HepG2 (cell line): ENCODE data around the gene HK2. TPM values are rescaled to one million over a fixed set of nuclear protein-coding genes. Genes with fewer than 3 reads are reported as not detected.

Experiments used
- ASH2L ChIP-seq: fragments of 300-600, 200-600 bp; sonication (generic); IDR thresholded peaks from 2 replicates; pipeline ENCODE4 v1.7.0; 2017; ENCODE audit warnings: low read depth, mild to moderate bottlenecking, moderate library complexity, mixed read lengths, low read length; ENCODE audit not compliant: insufficient read length
- BRD4 ChIP-seq: sonication (generic); formaldehyde crosslinking; IDR thresholded peaks from 2 replicates; pipeline ENCODE4 v1.4.0; 2020; ENCODE audit warnings: missing genetic modification reagents
- DNMT1 ChIP-seq: sonication (generic); formaldehyde crosslinking; IDR thresholded peaks from 2 replicates; pipeline ENCODE4 v1.5.1; 2020; ENCODE audit warnings: mild to moderate bottlenecking, missing genetic modification reagents
- ELF3 ChIP-seq: IDR thresholded peaks from 2 replicates; pipeline ENCODE4 v1.6.1; 2016; ENCODE audit warnings: missing genetic modification reagents, missing compliant biosample characterization
- EZH2 ChIP-seq: conservative IDR thresholded peaks from 2 replicates; pipeline ENCODE4 v1.6.1; 2012; ENCODE audit warnings: mild to moderate bottlenecking, low read depth, low read length, moderate library complexity
- ISL2 ChIP-seq: sonication (generic); formaldehyde crosslinking; IDR thresholded peaks from 2 replicates; pipeline ENCODE4 v1.5.0; 2020; ENCODE audit warnings: missing genetic modification reagents
- NR2F2 ChIP-seq: IDR thresholded peaks from 2 replicates; pipeline ENCODE4 v1.6.1; 2012; ENCODE audit warnings: low read depth, inconsistent platforms, borderline replicate concordance
- RFX3 ChIP-seq: IDR thresholded peaks from 2 replicates; pipeline ENCODE4 v1.6.1; 2016; ENCODE audit warnings: missing biosample characterization, missing genetic modification reagents
- SOX5 ChIP-seq: IDR thresholded peaks from 2 replicates; pipeline ENCODE4 v1.6.1; 2016; ENCODE audit warnings: borderline replicate concordance
- TEAD2 ChIP-seq: sonication (generic); formaldehyde crosslinking; IDR thresholded peaks from 2 replicates; pipeline ENCODE4 v1.9.0; 2021; ENCODE audit warnings: missing genetic modification reagents
- ZBTB38 ChIP-seq: sonication (generic); formaldehyde crosslinking; IDR thresholded peaks from 2 replicates; pipeline ENCODE4 v1.5.1; 2020; ENCODE audit warnings: mild to moderate bottlenecking, missing genetic modification reagents
- ZEB1 ChIP-seq: IDR thresholded peaks from 2 replicates; pipeline ENCODE4 v1.6.1; 2012; ENCODE audit warnings: mild to moderate bottlenecking, low read depth, inconsistent platforms; ENCODE audit not compliant: insufficient replicate concordance
- ZNF180 ChIP-seq: sonication (generic); formaldehyde crosslinking; IDR thresholded peaks from 2 replicates; pipeline ENCODE4 v1.4.0; 2020; ENCODE audit warnings: low read depth, missing genetic modification reagents, borderline replicate concordance
- ZNF343 ChIP-seq: sonication (generic); formaldehyde crosslinking; IDR thresholded peaks from 2 replicates; pipeline ENCODE4 v1.4.0; 2020; ENCODE audit warnings: mild to moderate bottlenecking, missing genetic modification reagents
- ZNF570 ChIP-seq: sonication (generic); formaldehyde crosslinking; IDR thresholded peaks from 2 replicates; pipeline ENCODE4 v1.4.0; 2020; ENCODE audit warnings: mild to moderate bottlenecking, missing genetic modification reagents, borderline replicate concordance
- ZNF572 ChIP-seq: sonication (generic); formaldehyde crosslinking; IDR thresholded peaks from 2 replicates; pipeline ENCODE4 v1.5.1; 2020; ENCODE audit warnings: mild to moderate bottlenecking, missing genetic modification reagents
- ZNF768 ChIP-seq: sonication (generic); formaldehyde crosslinking; IDR thresholded peaks from 2 replicates; pipeline ENCODE4 v1.4.0; 2020; ENCODE audit warnings: missing genetic modification reagents
- ZNF788 ChIP-seq: sonication (generic); formaldehyde crosslinking; IDR thresholded peaks from 2 replicates; pipeline ENCODE4 v1.5.0; 2020; ENCODE audit warnings: mild to moderate bottlenecking, missing genetic modification reagents, borderline replicate concordance
- polyA plus RNA-seq, 8 experiments: library from polyadenylated mRNA; depleted of rRNA in 3 of 8; stranded (reverse) in 7 of 8; unstranded in 1 of 8; fragments of >200 nt; fragmentation: Illumina TruSeq in 4 of 8; extraction: Trizol in 4 of 8; gene quantifications; 2 replicates each; pipeline versions ENCODE4 v1.2.1 to v1.2.3, GENCODE V29; 2011 to 2016; ENCODE audit warnings: low read depth in 4 of 8, missing spikeins in 1 of 8, mixed read lengths in 1 of 8; ENCODE audit not compliant: insufficient read depth in 1 of 8
- total RNA-seq, 5 experiments: library from RNA; depleted of rRNA; stranded (reverse); fragments of >200 nt; fragmentation: Illumina TruSeq; extraction: Trizol; gene quantifications; 2 replicates each; pipeline ENCODE4 v1.2.3, GENCODE V29; 2016; ENCODE audit warnings: low read depth in 1 of 5
- TF ChIP-seq, protein P1 (sequence below): sonication (generic); formaldehyde crosslinking; IDR thresholded peaks from 2 replicates; pipeline ENCODE4 v1.4.0; 2020; ENCODE audit warnings: mild to moderate bottlenecking, missing genetic modification reagents
- TF ChIP-seq, protein P2 (sequence below): sonication (generic); formaldehyde crosslinking; IDR thresholded peaks from 2 replicates; pipeline ENCODE4 v1.5.1; 2020; ENCODE audit warnings: mild to moderate bottlenecking, missing genetic modification reagents, moderate library complexity
- TF ChIP-seq, protein P3 (sequence below): sonication (generic); formaldehyde crosslinking; IDR thresholded peaks from 2 replicates; pipeline ENCODE4 v1.4.0; 2020; ENCODE audit warnings: missing genetic modification reagents
- TF ChIP-seq, protein P4 (sequence below): sonication (generic); formaldehyde crosslinking; IDR thresholded peaks from 2 replicates; pipeline ENCODE4 v1.5.1; 2020; ENCODE audit warnings: mild to moderate bottlenecking, missing genetic modification reagents, borderline replicate concordance

The HK2 gene
- total and polyA plus RNA-seq, 2 of the 13 experiments (the other 11 are each of a cell fraction or from before 2014, with no cell fraction given) = 13.2 to 101 TPM

DNA sequence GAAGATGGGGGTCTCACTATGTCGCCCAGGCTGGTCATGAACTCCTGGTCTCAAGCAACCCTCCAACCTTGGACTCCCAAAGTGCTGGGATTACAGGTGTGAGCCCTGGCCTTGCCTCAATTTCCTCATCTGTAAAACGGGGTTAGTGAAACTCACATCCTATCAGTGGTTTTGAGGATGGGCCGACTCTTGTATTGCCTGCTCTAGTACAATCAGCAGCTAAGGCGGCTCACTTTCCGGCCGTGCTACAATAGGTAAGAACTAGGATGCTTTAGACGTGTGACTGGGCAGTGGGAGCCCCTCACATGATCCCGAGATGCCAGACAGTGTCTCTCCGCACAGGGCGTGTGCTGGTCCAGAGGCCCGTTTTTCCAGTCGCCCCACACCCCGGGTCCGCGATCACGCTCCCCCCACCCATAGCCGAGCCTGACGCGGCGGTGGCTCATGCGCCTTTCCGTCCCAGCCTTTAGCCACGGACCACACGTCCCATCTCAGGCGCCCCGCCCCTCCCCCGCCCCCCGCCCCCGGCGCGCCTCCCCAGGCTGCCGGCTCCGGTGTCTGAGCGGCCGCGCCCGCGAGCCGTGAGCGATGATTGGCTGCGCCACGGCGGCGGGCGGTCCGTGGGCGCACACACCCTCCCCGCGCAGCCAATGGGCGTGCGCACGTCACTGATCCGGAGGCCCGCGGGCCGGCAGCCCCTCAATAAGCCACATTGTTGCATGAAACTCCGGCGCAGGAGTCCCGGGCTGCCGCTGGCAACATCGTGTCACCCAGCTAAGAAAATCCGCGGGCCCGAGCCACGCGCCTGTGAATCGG, at the start of gene HK2 (continued):
- TF ChIP-seq ZNF343 = peak; percentile 61; the same call in 1 of the 2 replicates
- TF ChIP-seq TEAD2 (CRISPR knock-in tag) = 0 out of 2 replicates have a peak, but pooled peaks have one; percentile 15
- TF ChIP-seq ZBTB38 (CRISPR knock-in tag) = peak; percentile 85
- TF ChIP-seq ZEB1 = no peak
- TF ChIP-seq ZNF572 (CRISPR knock-in tag) = no peak
- peak; percentile 33; the same call in 1 of the 2 replicates for TF ChIP-seq SOX5
- TF ChIP-seq, protein P1, sequence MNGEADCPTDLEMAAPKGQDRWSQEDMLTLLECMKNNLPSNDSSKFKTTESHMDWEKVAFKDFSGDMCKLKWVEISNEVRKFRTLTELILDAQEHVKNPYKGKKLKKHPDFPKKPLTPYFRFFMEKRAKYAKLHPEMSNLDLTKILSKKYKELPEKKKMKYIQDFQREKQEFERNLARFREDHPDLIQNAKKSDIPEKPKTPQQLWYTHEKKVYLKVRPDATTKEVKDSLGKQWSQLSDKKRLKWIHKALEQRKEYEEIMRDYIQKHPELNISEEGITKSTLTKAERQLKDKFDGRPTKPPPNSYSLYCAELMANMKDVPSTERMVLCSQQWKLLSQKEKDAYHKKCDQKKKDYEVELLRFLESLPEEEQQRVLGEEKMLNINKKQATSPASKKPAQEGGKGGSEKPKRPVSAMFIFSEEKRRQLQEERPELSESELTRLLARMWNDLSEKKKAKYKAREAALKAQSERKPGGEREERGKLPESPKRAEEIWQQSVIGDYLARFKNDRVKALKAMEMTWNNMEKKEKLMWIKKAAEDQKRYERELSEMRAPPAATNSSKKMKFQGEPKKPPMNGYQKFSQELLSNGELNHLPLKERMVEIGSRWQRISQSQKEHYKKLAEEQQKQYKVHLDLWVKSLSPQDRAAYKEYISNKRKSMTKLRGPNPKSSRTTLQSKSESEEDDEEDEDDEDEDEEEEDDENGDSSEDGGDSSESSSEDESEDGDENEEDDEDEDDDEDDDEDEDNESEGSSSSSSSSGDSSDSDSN (CRISPR knock-in tag) = peak; percentile 20; the same call in 1 of the 2 replicates
- TF ChIP-seq, protein P2, sequence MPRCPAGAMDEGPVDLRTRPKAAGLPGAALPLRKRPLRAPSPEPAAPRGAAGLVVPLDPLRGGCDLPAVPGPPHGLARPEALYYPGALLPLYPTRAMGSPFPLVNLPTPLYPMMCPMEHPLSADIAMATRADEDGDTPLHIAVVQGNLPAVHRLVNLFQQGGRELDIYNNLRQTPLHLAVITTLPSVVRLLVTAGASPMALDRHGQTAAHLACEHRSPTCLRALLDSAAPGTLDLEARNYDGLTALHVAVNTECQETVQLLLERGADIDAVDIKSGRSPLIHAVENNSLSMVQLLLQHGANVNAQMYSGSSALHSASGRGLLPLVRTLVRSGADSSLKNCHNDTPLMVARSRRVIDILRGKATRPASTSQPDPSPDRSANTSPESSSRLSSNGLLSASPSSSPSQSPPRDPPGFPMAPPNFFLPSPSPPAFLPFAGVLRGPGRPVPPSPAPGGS (CRISPR knock-in tag) = no peak
- peak; percentile 58; the same call in 1 of the 2 replicates for TF ChIP-seq ZNF788
- TF ChIP-seq ZNF570 (CRISPR knock-in tag) = 0 out of 2 replicates have a peak, but pooled peaks have one; percentile 21
- peak; percentile 76 for TF ChIP-seq ISL2 (CRISPR knock-in tag)
- no peak; the same call in 1 of the 2 replicates for TF ChIP-seq ZNF768 (CRISPR knock-in tag)
- peak; percentile 57; the same call in 1 of the 2 replicates for TF ChIP-seq DNMT1 (CRISPR knock-in tag)
- TF ChIP-seq ZNF180 (CRISPR knock-in tag) = no peak
- peak; percentile 26 for TF ChIP-seq ASH2L
- peak; percentile 55; the same call in 1 of the 2 replicates for TF ChIP-seq ELF3 (CRISPR knock-in tag)
- TF ChIP-seq, protein P3, sequence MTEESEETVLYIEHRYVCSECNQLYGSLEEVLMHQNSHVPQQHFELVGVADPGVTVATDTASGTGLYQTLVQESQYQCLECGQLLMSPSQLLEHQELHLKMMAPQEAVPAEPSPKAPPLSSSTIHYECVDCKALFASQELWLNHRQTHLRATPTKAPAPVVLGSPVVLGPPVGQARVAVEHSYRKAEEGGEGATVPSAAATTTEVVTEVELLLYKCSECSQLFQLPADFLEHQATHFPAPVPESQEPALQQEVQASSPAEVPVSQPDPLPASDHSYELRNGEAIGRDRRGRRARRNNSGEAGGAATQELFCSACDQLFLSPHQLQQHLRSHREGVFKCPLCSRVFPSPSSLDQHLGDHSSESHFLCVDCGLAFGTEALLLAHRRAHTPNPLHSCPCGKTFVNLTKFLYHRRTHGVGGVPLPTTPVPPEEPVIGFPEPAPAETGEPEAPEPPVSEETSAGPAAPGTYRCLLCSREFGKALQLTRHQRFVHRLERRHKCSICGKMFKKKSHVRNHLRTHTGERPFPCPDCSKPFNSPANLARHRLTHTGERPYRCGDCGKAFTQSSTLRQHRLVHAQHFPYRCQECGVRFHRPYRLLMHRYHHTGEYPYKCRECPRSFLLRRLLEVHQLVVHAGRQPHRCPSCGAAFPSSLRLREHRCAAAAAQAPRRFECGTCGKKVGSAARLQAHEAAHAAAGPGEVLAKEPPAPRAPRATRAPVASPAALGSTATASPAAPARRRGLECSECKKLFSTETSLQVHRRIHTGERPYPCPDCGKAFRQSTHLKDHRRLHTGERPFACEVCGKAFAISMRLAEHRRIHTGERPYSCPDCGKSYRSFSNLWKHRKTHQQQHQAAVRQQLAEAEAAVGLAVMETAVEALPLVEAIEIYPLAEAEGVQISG (CRISPR knock-in tag) = peak; percentile 79
- TF ChIP-seq EZH2 = no peak
- TF ChIP-seq RFX3 (CRISPR knock-in tag) = no peak
- 0 out of 2 replicates have a peak, but pooled peaks have one; percentile 34 for TF ChIP-seq NR2F2
- TF ChIP-seq, protein P4, sequence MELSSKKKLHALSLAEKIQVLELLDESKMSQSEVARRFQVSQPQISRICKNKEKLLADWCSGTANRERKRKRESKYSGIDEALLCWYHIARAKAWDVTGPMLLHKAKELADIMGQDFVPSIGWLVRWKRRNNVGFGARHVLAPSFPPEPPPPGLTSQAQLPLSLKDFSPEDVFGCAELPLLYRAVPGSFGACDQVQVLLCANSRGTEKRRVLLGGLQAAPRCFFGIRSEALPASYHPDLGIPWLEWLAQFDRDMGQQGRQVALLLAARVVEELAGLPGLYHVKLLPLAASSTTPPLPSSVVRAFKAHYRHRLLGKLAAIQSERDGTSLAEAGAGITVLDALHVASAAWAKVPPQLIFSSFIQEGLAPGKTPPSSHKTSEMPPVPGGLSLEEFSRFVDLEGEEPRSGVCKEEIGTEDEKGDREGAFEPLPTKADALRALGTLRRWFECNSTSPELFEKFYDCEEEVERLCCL (CRISPR knock-in tag) = peak; percentile 39; the same call in 1 of the 2 replicates
- TF ChIP-seq BRD4 = peak; percentile 14; the same call in 1 of the 2 replicates
